ENCODE results near the gene TRIM17.

Gene TRIM17

DNA sequence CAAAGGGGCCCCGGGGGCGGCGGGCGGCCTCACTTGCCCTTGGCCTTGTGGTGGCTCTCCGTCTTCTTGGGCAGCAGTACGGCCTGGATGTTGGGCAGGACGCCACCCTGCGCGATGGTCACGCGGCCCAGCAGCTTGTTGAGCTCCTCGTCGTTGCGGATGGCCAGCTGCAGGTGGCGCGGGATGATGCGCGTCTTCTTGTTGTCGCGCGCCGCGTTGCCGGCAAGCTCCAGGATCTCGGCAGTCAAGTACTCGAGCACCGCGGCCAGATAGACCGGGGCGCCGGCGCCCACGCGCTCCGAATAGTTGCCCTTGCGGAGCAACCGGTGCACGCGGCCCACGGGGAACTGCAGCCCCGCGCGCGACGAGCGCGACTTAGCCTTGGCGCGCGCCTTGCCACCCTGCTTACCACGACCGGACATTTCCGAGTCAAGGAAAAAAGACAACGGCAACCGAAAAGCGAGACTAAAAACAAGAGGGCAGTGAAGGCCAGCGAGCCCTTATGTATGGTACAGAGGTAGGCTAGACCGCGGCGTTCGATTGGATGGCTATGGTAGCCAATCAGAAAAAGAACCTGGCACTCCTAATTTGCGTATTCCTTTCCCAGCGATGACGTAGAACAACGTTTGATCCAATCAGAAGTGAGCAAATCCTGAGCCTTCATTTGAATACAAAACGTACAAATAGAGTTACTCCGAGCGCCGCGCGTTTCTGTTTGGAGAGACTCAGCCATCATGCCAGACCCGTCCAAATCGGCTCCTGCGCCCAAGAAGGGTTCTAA, 40.9 kb upstream of the TRIM17 start (continued):
- TF ChIP-seq, protein P1, sequence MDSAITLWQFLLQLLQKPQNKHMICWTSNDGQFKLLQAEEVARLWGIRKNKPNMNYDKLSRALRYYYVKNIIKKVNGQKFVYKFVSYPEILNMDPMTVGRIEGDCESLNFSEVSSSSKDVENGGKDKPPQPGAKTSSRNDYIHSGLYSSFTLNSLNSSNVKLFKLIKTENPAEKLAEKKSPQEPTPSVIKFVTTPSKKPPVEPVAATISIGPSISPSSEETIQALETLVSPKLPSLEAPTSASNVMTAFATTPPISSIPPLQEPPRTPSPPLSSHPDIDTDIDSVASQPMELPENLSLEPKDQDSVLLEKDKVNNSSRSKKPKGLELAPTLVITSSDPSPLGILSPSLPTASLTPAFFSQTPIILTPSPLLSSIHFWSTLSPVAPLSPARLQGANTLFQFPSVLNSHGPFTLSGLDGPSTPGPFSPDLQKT (IDR thresholded peaks at IDR 0.05; ENCODE audit: borderline replicate concordance, low read depth, low read length) = no peak
- TF ChIP-seq ZNF768 (tag by site-specific recombination; IDR thresholded peaks at IDR 0.05) (no peak), ZEB2 (tag by site-specific recombination; IDR thresholded peaks at IDR 0.05) (peak; percentile 99), ZNF76 (tag by site-specific recombination; IDR thresholded peaks at IDR 0.05; ENCODE audit: borderline replicate concordance, low read depth) (peak; percentile 69), HOXC10 (CRISPR knock-in tag; IDR thresholded peaks at IDR 0.05) (0 out of 2 replicates have a peak, but pooled peaks have one; percentile 82), ZIC2 (tag by site-specific recombination; IDR thresholded peaks at IDR 0.05) (peak; percentile 50), ZNF707 (tag by site-specific recombination; IDR thresholded peaks at IDR 0.05) (peak; percentile 16; the same call in 1 of the 2 replicates), ZNF341 (tag by site-specific recombination; IDR thresholded peaks at IDR 0.05; ENCODE audit: low read depth) (no peak), ZNF501 (tag by site-specific recombination; IDR thresholded peaks at IDR 0.05) (peak; percentile 99), ZNF175 (tag by site-specific recombination; IDR thresholded peaks at IDR 0.05) (no peak), ZNF658 (tag by site-specific recombination; IDR thresholded peaks at IDR 0.05) (no peak), ZNF600 (tag by site-specific recombination; IDR thresholded peaks at IDR 0.05) (peak; percentile 98), ZNF174 (tag by site-specific recombination; IDR thresholded peaks at IDR 0.05) (no peak), MEIS1 (CRISPR knock-in tag; IDR thresholded peaks at IDR 0.05; ENCODE audit: borderline replicate concordance) (no peak), MZF1 (tag by site-specific recombination; IDR thresholded peaks at IDR 0.05; ENCODE audit: borderline replicate concordance) (no peak), ZNF248 (tag by site-specific recombination; IDR thresholded peaks at IDR 0.05) (no peak), ZNF354C (tag by site-specific recombination; IDR thresholded peaks at IDR 0.05; ENCODE audit: borderline replicate concordance, low read depth) (no peak), ZNF155 (tag by site-specific recombination; IDR thresholded peaks at IDR 0.05) (no peak), ZBTB8A (tag by site-specific recombination; IDR thresholded peaks at IDR 0.05) (peak; percentile 89), SCRT1 (tag by site-specific recombination; IDR thresholded peaks at IDR 0.05; ENCODE audit: borderline replicate concordance) (peak; percentile 99), HOXA7 (CRISPR knock-in tag; IDR thresholded peaks at IDR 0.05; ENCODE audit: borderline replicate concordance) (no peak), ZNF585B (tag by site-specific recombination; IDR thresholded peaks at IDR 0.05) (no peak), FEZF1 (tag by site-specific recombination; IDR thresholded peaks at IDR 0.05) (peak; percentile 47), ZNF776 (tag by site-specific recombination; IDR thresholded peaks at IDR 0.05; ENCODE audit: borderline replicate concordance) (no peak), ZNF121 (tag by site-specific recombination; IDR thresholded peaks at IDR 0.05) (peak; percentile 77), GLIS1 (tag by site-specific recombination; IDR thresholded peaks at IDR 0.05) (peak; percentile 37; the same call in 1 of the 2 replicates), ZSCAN23 (tag by site-specific recombination; IDR thresholded peaks at IDR 0.05) (peak; percentile 92), GLIS2 (tag by site-specific recombination; IDR thresholded peaks at IDR 0.05) (peak; percentile 46; the same call in 1 of the 2 replicates), OVOL3 (tag by site-specific recombination; IDR thresholded peaks at IDR 0.05) (no peak; the same call in 1 of the 2 replicates), ZNF169 (tag by site-specific recombination; IDR thresholded peaks at IDR 0.05) (0 out of 2 replicates have a peak, but pooled peaks have one; percentile 58)
- TF ChIP-seq, protein P2, sequence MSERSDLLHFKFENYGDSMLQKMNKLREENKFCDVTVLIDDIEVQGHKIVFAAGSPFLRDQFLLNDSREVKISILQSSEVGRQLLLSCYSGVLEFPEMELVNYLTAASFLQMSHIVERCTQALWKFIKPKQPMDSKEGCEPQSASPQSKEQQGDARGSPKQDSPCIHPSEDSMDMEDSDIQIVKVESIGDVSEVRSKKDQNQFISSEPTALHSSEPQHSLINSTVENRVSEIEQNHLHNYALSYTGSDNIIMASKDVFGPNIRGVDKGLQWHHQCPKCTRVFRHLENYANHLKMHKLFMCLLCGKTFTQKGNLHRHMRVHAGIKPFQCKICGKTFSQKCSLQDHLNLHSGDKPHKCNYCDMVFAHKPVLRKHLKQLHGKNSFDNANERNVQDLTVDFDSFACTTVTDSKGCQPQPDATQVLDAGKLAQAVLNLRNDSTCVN (tag by site-specific recombination; optimal IDR thresholded peaks at IDR 0.05) = peak; percentile 100
- TF ChIP-seq, protein P3, sequence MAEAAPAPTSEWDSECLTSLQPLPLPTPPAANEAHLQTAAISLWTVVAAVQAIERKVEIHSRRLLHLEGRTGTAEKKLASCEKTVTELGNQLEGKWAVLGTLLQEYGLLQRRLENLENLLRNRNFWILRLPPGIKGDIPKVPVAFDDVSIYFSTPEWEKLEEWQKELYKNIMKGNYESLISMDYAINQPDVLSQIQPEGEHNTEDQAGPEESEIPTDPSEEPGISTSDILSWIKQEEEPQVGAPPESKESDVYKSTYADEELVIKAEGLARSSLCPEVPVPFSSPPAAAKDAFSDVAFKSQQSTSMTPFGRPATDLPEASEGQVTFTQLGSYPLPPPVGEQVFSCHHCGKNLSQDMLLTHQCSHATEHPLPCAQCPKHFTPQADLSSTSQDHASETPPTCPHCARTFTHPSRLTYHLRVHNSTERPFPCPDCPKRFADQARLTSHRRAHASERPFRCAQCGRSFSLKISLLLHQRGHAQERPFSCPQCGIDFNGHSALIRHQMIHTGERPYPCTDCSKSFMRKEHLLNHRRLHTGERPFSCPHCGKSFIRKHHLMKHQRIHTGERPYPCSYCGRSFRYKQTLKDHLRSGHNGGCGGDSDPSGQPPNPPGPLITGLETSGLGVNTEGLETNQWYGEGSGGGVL (tag by site-specific recombination; IDR thresholded peaks at IDR 0.05) = no peak
- TF ChIP-seq, protein P4, sequence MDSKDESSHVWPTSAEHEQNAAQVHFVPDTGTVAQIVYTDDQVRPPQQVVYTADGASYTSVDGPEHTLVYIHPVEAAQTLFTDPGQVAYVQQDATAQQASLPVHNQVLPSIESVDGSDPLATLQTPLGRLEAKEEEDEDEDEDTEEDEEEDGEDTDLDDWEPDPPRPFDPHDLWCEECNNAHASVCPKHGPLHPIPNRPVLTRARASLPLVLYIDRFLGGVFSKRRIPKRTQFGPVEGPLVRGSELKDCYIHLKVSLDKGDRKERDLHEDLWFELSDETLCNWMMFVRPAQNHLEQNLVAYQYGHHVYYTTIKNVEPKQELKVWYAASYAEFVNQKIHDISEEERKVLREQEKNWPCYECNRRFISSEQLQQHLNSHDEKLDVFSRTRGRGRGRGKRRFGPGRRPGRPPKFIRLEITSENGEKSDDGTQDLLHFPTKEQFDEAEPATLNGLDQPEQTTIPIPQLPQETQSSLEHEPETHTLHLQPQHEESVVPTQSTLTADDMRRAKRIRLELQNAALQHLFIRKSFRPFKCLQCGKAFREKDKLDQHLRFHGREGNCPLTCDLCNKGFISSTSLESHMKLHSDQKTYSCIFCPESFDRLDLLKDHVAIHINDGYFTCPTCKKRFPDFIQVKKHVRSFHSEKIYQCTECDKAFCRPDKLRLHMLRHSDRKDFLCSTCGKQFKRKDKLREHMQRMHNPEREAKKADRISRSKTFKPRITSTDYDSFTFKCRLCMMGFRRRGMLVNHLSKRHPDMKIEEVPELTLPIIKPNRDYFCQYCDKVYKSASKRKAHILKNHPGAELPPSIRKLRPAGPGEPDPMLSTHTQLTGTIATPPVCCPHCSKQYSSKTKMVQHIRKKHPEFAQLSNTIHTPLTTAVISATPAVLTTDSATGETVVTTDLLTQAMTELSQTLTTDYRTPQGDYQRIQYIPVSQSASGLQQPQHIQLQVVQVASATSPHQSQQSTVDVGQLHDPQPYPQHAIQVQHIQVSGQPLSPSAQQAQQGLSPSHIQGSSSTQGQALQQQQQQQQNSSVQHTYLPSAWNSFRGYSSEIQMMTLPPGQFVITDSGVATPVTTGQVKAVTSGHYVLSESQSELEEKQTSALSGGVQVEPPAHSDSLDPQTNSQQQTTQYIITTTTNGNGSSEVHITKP (tag by site-specific recombination; IDR thresholded peaks at IDR 0.05) = 0 out of 2 replicates have a peak, but pooled peaks have one; percentile 8

All from HEK293 (cell line).